IMR-90 (cell line): Measurements from ENCODE around the gene CTCF. TPM values are rescaled to one million over a fixed set of nuclear protein-coding genes. Genes with fewer than 3 reads are reported as not detected.
"Not testable (repeated sequence)": the region's sequence is repeated elsewhere in the genome, so short reads cannot be mapped to it uniquely, and the experiment has no call there.

Source experiments
- ATAC-seq: fragments of 200-7000 bp; cut with Tn5 transposase; 2 replicates; pipeline ENCODE4 v1.9.1; 2020; ENCODE audit warnings: low read depth, mild to moderate bottlenecking, moderate library complexity
- BruUV-seq: library from RNA; stranded (reverse); fragments of 400-500 nt; replicated peaks from 2 replicates; lab custom pipeline; 2021; lab: Mats Ljungman, UMichigan
- CTCF ChIA-PET: fragments of 300-600 bp; formaldehyde crosslinking; extraction: SDS; loops from one replicate; lab custom pipeline; 2021; ENCODE audit warnings: antibody characterized with exemption; lab: Yijun Ruan, JAX
- POLR2A ChIA-PET: fragments of 300-600 bp; sonication (Branson Sonifier 250); formaldehyde crosslinking; loops from one replicate; lab custom pipeline; 2022; ENCODE audit warnings: antibody characterized with exemption; ENCODE audit not compliant: unreplicated experiment; lab: Charles Lee
- DNase-seq: peaks from one replicate; pipeline ENCODE4 v3.0.0; 2013
- H2AFZ ChIP-seq: replicated peaks from 2 replicates; pipeline ENCODE3; 2013; ENCODE audit warnings: low read length, mild to moderate bottlenecking; ENCODE audit not compliant: poor library complexity
- H2AK5ac ChIP-seq: 2 replicates; pipeline ENCODE4 v1.6.1; 2013; ENCODE audit warnings: low read depth, low read length, inconsistent platforms
- H2AK9ac ChIP-seq: replicated peaks from 2 replicates; pipeline ENCODE3; 2013; ENCODE audit warnings: mild to moderate bottlenecking, low read depth, low read length, moderate library complexity; ENCODE audit not compliant: poor library complexity
- H2BK120ac ChIP-seq: 2 replicates; pipeline ENCODE4 v1.6.1; 2013; ENCODE audit warnings: low read depth, low read length, inconsistent platforms
- H2BK15ac ChIP-seq: 3 replicates; pipeline ENCODE4 v1.6.1; 2013; ENCODE audit warnings: low read depth, low read length, inconsistent platforms
- H2BK20ac ChIP-seq: 2 replicates; pipeline ENCODE4 v1.6.1; 2013; ENCODE audit warnings: low read depth, mild to moderate bottlenecking, inconsistent platforms, low read length, moderate library complexity
- H2BK5ac ChIP-seq: 2 replicates; pipeline ENCODE4 v1.6.1; 2013; ENCODE audit warnings: mild to moderate bottlenecking, low read depth, low read length, inconsistent platforms; ENCODE audit not compliant: poor library complexity, severe bottlenecking
- H3K14ac ChIP-seq: replicated peaks from 2 replicates; pipeline ENCODE4 v1.6.1; 2013; ENCODE audit warnings: low read depth, low read length, inconsistent platforms
- H3K18ac ChIP-seq: 2 replicates; pipeline ENCODE4 v1.6.1; 2013; ENCODE audit warnings: low read depth, low read length, control low read depth
- H3K23ac ChIP-seq: 2 replicates; pipeline ENCODE4 v1.6.1; 2013; ENCODE audit warnings: low read depth, low read length, inconsistent platforms
- H3K27ac ChIP-seq: 2 replicates; pipeline ENCODE4 v1.5.1; 2013; ENCODE audit warnings: mild to moderate bottlenecking, control low read depth, low read length; ENCODE audit not compliant: insufficient read depth
- H3K27me3 ChIP-seq: 2 replicates; pipeline ENCODE4 v1.6.1; 2013; ENCODE audit warnings: low read length; ENCODE audit not compliant: control insufficient read depth, insufficient read depth
- H3K36me3 ChIP-seq: 2 replicates; pipeline ENCODE4 v1.6.1; 2013; ENCODE audit warnings: low read length, mixed read lengths; ENCODE audit not compliant: control insufficient read depth, insufficient read depth
- H3K4ac ChIP-seq: 2 replicates; pipeline ENCODE4 v1.6.1; 2013; ENCODE audit warnings: low read depth, low read length, inconsistent platforms
- H3K4me1 ChIP-seq: 2 replicates; pipeline ENCODE4 v1.6.1; 2013; ENCODE audit warnings: low read length, mixed read lengths; ENCODE audit not compliant: control insufficient read depth, insufficient read depth
- H3K4me2 ChIP-seq: 2 replicates; pipeline ENCODE4 v1.6.1; 2013; ENCODE audit warnings: low read depth, mild to moderate bottlenecking, control low read depth, low read length, moderate library complexity
- H3K4me3 ChIP-seq: 2 replicates; pipeline ENCODE4 v1.5.1; 2013; ENCODE audit warnings: low read depth, mild to moderate bottlenecking, control low read depth, low read length, moderate library complexity; ENCODE audit not compliant: insufficient read depth
- H3K56ac ChIP-seq: 2 replicates; pipeline ENCODE4 v1.6.1; 2013; ENCODE audit warnings: low read length, inconsistent platforms; ENCODE audit not compliant: insufficient read depth; ENCODE audit errors: extremely low read depth
- H3K79me1 ChIP-seq, 2 experiments: 2 replicates each; pipeline ENCODE4 v1.6.1; 2013; ENCODE audit warnings: low read length in 2 of 2, inconsistent platforms in 1 of 2, low read depth in 1 of 2
- H3K9ac ChIP-seq: 2 replicates; pipeline ENCODE4 v1.6.1; 2013; ENCODE audit warnings: low read depth, low read length, control low read depth
- H3K9me1 ChIP-seq: 2 replicates; pipeline ENCODE4 v1.6.1; 2013; ENCODE audit warnings: low read length, inconsistent platforms; ENCODE audit not compliant: insufficient read depth
- H3K9me3 ChIP-seq: 2 replicates; pipeline ENCODE4 v1.6.1; 2013; ENCODE audit warnings: low read length; ENCODE audit not compliant: control insufficient read depth, insufficient read depth
- H4K20me1 ChIP-seq: 2 replicates; pipeline ENCODE4 v1.6.1; 2013; ENCODE audit warnings: low read length, inconsistent platforms; ENCODE audit not compliant: insufficient read depth
- H4K5ac ChIP-seq: 2 replicates; pipeline ENCODE4 v1.6.1; 2013; ENCODE audit warnings: mild to moderate bottlenecking, low read depth, low read length, control low read depth
- H4K8ac ChIP-seq, 2 experiments: 2 replicates each; pipeline ENCODE4 v1.6.1; 2013; ENCODE audit warnings: low read depth in 2 of 2, low read length in 2 of 2, control low read depth in 1 of 2, inconsistent platforms in 1 of 2
- H4K91ac ChIP-seq: 2 replicates; pipeline ENCODE4 v1.6.1; 2013; ENCODE audit warnings: low read depth, low read length, inconsistent platforms; ENCODE audit not compliant: insufficient read depth
- WGBS, 2 experiments: methylation state at CpG; one replicate each; pipeline versions ENCODE4 v1.1.5 to v1.1.7; 2013; ENCODE audit warnings: missing lambda C conversion rate in 2 of 2; ENCODE audit not compliant: insufficient read length in 1 of 2; ENCODE audit errors: extremely low coverage in 2 of 2; 5-methylcytosine and 5-hydroxymethylcytosine counted together
- dilution Hi-C: fragments of 300-500 bp; cut with HindIII; formaldehyde crosslinking; loops from one replicate; pipeline ENCODE4 v1.14.3; 2018; ENCODE audit warnings: low sequenced_read_pairs; ENCODE audit not compliant: unreplicated experiment
- in situ Hi-C: fragments of 300-500 bp; cut with MboI; formaldehyde crosslinking; loops from 3 replicates; pipeline ENCODE4 v1.14.3; 2019; ENCODE audit warnings: low sequenced_read_pairs, inconsistent platforms, mixed read lengths
- intact Hi-C: fragments of 100-400 bp; cut with micrococcal nuclease; formaldehyde crosslinking; loops from 2 replicates; pipeline ENCODE4 v1.10.0; 2022
- polyA plus RNA-seq, 3 experiments: library from polyadenylated mRNA; depleted of rRNA; stranded (reverse); fragments of >200 nt; gene quantifications; 2 replicates each; pipeline ENCODE4 v1.2.3, GENCODE V29; 2012; ENCODE audit warnings: low replicate concordance in 1 of 3
- total RNA-seq: library from RNA; depleted of rRNA; stranded (reverse); fragments of >200 nt; gene quantifications from 2 replicates; pipeline ENCODE4 v1.2.3, GENCODE V29; 2012

The CTCF gene
- total and polyA plus RNA-seq, 2 of the 4 experiments (the other 2 are of a cell fraction) = 16.1 to 22.8 TPM

DNA sequence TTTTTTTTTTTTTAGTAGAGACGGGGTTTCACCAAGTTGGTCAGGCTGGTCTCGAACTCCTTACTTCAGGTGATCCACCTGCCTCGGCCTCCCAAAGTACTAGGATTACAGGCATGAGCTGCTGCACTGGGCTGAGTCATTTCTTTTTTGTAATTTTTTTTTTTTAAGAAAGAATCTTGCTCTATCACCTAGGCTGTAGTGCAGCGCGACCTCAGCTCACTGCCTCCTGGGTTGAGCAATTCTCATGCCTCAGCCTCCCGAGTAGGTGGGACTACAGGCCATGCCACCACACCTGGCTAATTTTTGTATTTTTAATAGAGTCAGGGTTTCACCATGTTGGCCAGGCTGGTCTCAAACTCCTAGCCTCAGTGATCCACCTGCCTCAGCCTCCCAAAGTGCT is 28.3 kb upstream of the CTCF start:
- H3K27ac ChIP-seq, H2BK5ac ChIP-seq, H2AK5ac ChIP-seq, H3K36me3 ChIP-seq, H2AFZ ChIP-seq, H3K14ac ChIP-seq, intact Hi-C loops, H2BK120ac ChIP-seq, H4K91ac ChIP-seq, H3K9me3 ChIP-seq, H3K56ac ChIP-seq, H3K27me3 ChIP-seq, H3K4ac ChIP-seq, dilution Hi-C loops, DNase-seq, H2AK9ac ChIP-seq, H2BK15ac ChIP-seq, H2BK20ac ChIP-seq, H3K4me2 ChIP-seq, H4K5ac ChIP-seq, POLR2A ChIA-PET, ATAC-seq, H4K8ac ChIP-seq, BruUV-seq, H3K4me3 ChIP-seq, H3K9ac ChIP-seq, H3K23ac ChIP-seq, H3K18ac ChIP-seq: not testable (repeated sequence)
- peaks cover 25% of the 10 kb centered on the region for H3K9me1 ChIP-seq
- H4K20me1 ChIP-seq = peaks cover 82% of the 10 kb centered on the region
- H3K79me1 ChIP-seq = peaks cover 37 to 87% of the 10 kb centered on the region in 2 experiments
- CTCF ChIA-PET = interaction anchor here (2.4 kb wide), 1 partner anchor 13 kb away, joined by 8 read pairs; no protein-coding TSS in a partner anchor
- no CpG with 5 or more reads among the region's 6 CpGs for WGBS, 2 experiments
- in situ Hi-C loops = loop anchor here (25.0 kb wide), 1 partner anchor 403 kb away; the partner anchor contains the start of genes CTRL, LCAT and PSMB10
- H3K4me1 ChIP-seq = peaks cover 21% of the 10 kb centered on the region
